GM12864 (cell line): Measurements from ENCODE around the gene WNT16.
"Not testable (repeated sequence)": the region's sequence is repeated elsewhere in the genome, so short reads cannot be mapped to it uniquely, and the experiment has no call there.

Experiments
- DNase-seq: peaks from one replicate; pipeline ENCODE4 v3.0.0-alpha.2; 2011; ENCODE audit warnings: low read depth
- H3K4me3 ChIP-seq: 2 replicates; pipeline ENCODE4 v1.5.1; 2011; ENCODE audit warnings: mild to moderate bottlenecking, low read depth, low read length, control low read depth
- TF ChIP-seq, protein P1 (sequence below): IDR thresholded peaks from 2 replicates; pipeline ENCODE4 v1.5.1; 2011; ENCODE audit warnings: low read depth, mild to moderate bottlenecking, moderate library complexity, low read length, control low read depth, inconsistent platforms; ENCODE audit errors: missing control alignments

Gene WNT16

DNA sequence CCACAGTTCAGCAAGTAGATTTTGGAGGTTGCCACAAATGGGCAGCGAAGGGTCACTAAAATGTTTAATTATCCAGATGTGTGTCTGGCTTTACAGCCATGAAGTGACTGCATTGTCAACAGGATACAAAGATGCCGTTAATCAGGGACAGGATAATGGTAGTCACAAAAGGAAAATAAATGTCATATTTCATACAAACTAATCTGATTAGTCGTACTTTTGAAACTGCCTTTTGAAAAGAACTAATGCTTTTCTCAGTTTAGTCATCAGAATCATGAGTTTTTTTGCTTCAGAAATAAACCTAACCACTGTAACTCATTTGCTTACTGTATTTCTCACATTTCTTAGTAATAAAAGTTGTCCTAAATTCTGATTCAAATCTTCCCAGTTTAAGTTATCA, 22.2 kb upstream of the WNT16 start:
- no peak overlapping the region for H3K4me3 ChIP-seq
- TF ChIP-seq, protein P1, sequence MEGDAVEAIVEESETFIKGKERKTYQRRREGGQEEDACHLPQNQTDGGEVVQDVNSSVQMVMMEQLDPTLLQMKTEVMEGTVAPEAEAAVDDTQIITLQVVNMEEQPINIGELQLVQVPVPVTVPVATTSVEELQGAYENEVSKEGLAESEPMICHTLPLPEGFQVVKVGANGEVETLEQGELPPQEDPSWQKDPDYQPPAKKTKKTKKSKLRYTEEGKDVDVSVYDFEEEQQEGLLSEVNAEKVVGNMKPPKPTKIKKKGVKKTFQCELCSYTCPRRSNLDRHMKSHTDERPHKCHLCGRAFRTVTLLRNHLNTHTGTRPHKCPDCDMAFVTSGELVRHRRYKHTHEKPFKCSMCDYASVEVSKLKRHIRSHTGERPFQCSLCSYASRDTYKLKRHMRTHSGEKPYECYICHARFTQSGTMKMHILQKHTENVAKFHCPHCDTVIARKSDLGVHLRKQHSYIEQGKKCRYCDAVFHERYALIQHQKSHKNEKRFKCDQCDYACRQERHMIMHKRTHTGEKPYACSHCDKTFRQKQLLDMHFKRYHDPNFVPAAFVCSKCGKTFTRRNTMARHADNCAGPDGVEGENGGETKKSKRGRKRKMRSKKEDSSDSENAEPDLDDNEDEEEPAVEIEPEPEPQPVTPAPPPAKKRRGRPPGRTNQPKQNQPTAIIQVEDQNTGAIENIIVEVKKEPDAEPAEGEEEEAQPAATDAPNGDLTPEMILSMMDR, result no peak
- DNase-seq, result no peak

DNA sequence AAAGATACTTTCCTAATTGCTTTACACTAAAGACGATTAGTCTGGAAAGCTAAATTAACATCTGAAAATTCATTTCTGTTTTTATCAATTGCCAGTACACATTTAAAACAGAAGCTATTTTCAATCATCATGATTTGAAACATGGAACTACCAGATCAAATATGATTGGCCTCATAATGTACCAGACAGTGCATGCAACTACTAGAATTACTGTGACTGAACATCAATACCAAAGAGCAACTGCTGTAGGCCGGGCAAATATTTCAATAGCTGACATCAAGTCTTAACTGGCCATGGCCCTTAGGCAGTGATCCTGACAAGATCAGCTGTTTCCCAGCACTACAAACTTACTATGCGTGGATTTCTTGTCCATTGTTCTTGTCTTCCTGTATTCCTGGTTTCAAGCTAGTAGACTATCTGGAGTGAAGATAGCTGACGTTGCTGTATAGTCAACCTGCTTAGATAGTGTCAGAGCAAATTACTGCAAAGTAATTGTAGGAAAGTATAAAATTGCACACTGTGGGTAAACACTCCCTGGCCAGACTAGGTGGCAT, 21.7 kb upstream of the WNT16 start:
- no peak for DNase-seq
- no peak overlapping the region for H3K4me3 ChIP-seq
- TF ChIP-seq, protein P1, result no peak

DNA sequence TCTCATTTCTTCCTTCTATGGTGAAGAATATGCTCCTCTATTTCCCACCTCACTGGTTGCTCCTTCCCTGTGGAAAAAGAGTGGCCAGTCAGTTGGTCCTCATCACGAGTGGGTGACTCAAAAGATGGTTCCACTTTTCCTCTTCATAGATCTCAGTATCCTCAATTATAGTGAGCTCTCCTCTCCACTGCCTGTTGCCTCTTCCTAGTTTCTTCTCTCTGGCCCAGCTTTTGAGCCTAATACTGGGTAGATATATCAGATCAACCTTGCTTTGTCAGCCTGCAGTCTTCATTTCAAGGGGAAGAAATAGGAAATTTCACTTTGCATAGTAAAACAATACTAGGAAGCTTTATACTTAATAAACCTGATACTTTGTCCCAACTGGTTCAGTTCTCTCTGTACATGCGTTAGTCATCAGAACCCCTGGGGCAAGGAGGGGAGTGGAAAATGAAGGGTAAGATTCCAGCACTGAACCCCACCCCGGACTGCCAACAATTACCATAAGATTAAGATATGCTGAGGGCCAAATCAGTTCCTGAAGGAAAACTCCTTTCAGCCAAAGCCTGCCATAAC, 15.5 kb upstream of the WNT16 start:
- no peak overlapping the region for H3K4me3 ChIP-seq
- no peak for DNase-seq
- TF ChIP-seq, protein P1, result no peak

GRCh38 chr7:121313793-121314676, 14.8 kb upstream of the WNT16 start:
- TF ChIP-seq, protein P1, result peak; percentile 11
- DNase-seq, result peak; percentile 50
- no peak overlapping the region; the same call in 1 of the 2 replicates for H3K4me3 ChIP-seq

DNA sequence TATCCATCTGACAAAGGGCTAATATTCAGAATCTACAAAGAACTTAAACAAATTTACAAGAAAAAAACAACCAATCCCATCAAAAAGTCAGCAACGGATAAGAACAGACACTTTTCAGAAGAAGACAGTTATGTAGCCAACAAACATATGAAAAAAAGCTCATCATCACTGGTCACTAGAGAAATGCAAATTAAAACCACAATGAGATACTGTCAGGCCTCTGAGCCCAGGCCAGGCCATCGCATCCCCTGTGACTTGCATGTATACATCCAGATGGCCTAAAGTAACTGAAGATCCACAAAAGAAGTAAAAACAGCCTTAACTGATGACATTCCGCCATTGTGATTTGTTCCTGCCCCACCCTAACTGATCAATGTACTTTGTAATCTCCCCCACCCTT, 13.6 kb upstream of the WNT16 start:
- not testable (repeated sequence) for H3K4me3 ChIP-seq, DNase-seq

- DNase-seq, result no peak
- no peak overlapping the region for H3K4me3 ChIP-seq
- TF ChIP-seq, protein P1, result no peak
Measured at GRCh38 chr7:121322460-121322859, 6.3 kb upstream of the WNT16 start.

- no peak overlapping the region for H3K4me3 ChIP-seq
- DNase-seq, result no peak
- TF ChIP-seq, protein P1, result no peak
Measured at GRCh38 chr7:121323515-121324302, 5.1 kb upstream of the WNT16 start.
